Activated CD8-positive, alpha-beta memory T cell treated with anti-CD3 and anti-CD28 coated beads for 4 hours (primary cell): Measurements from ENCODE around the gene UNC5C.

Experiments
- DNase-seq, 2 donors: peaks; one replicate each; pipeline ENCODE4 v3.0.0-alpha.2; 2020; ENCODE audit warnings: low read depth in 2 of 2

UNC5C gene

GRCh38 chr4:95466791-95467190, 82.0 kb downstream of the UNC5C start:
- no peak for DNase-seq

GRCh38 chr4:95465010-95465409, 83.8 kb downstream of the UNC5C start:
- DNase-seq: no peak

DNA sequence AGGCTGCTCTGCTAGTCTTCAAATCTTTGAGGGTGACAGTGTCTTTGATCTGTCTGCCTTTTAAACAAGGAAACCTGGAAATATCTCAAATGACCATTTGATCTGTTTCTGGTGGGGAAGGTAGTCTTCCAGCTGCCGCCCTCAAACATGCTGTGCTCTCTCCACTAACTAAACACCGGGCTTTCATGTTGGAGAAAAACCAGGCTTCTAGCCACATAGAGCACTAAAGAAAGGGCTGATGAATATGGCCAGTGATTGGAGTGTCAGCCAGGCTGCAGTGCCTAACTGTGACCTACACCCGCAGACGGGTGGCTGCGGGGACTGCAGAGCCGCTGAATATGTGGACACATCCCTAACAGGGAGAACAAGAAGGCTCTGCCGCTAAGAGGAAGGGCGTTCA, 85.9 kb downstream of the UNC5C start:
- DNase-seq: no peak

DNA sequence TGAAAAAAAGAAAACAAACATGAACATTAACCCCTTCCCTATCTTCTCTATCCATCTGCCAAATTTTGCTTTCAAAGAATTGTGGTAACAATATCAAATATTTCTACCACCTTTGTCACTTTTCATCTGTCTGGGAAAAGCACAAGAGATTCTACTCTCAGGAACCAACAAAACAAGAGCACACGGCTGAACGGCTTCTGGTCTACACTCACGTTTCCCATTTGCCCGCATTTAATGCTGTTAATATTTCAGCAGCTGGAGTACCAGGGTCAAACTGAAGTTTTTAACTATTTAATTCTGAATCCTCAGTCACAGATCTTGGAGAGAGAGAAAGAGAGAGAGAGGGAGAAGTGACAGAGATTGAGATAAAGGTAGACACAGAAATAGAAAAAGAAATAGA, 91.4 kb downstream of the UNC5C start:
- no peak for DNase-seq

- DNase-seq: no peak
Measured at GRCh38 chr4:95450294-95450693, 98.5 kb downstream of the UNC5C start.

DNA sequence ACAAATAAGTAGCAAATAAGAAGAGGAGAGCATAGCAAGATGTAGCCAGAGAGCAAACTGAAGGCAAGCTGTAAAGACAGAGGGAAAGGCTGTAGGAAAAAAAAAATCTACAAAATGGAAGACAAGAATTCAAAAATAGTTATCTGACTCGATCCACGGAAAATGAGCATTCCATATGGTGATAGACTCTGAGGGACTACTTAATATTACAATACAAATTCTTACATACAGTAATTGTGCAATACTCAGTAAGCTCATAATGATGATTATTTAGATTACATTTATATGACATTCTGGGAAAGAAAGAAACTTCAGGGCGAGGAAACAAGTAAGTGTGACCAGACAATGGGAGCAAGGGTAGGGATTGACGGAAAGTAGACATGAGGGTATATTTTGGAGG, 102.6 kb downstream of the UNC5C start:
- DNase-seq: no peak

DNA sequence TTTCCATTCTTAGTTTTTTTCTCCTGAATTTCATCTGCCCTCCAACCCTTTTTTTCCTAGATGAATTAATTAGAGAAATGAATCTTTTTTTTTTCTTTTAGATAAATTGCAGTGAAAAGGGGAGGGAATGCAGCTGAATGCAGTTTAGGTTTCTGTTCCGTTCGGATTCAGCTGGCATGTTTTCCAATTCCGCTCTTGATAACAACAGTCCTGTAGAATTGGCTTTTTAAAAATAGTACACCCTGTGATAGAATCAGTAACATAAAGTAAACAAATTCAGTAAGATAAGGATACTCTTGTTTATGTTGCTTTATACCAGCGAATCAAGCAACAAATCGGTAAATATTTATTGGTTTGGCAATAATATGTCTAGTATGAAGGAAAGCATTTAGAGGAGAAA, 103.5 kb downstream of the UNC5C start:
- no peak for DNase-seq

- no peak for DNase-seq
Measured at GRCh38 chr4:95444812-95445211, 104.0 kb downstream of the UNC5C start.

DNA sequence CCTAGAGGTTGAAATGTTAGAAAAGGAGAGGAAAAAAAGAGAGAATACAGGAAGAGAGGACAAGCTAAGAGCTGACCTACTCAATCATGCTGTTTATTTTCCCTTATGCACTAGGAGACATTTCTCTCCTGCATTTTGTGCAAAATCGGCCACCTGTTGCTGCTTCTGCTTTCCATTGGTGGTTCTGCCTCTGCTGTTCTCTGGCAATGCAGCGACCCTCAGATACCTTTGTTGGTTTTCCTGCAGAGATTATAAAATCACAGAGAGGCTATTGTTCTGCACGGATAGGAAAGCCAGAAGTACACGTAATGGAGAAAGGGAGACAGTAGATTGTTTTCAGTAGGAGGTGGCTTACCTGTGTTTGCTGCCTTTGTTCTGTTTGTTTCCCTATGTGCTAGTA, 108.9 kb downstream of the UNC5C start:
- DNase-seq: no peak

GRCh38 chr4:95439071-95439470, 109.7 kb downstream of the UNC5C start:
- no peak for DNase-seq

DNA sequence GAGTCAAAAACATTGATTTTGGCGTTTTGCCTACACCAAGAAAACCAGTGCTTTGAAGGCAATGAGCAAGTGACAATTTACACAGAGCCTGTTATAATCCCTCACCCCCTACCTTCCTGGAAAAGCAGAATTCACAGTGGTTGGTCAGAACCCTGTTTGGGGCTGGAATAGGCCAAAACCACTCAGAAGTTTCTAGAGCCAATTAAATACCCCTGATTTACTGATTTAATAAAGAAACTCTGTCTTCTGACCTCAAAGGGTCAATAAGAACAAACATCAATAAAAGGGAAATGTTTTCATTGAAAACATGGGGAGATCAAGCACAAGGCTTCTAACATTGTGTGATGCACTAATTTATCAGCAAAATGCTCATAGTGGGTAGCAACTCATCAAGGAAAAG, 116.3 kb downstream of the UNC5C start:
- no peak for DNase-seq

DNA sequence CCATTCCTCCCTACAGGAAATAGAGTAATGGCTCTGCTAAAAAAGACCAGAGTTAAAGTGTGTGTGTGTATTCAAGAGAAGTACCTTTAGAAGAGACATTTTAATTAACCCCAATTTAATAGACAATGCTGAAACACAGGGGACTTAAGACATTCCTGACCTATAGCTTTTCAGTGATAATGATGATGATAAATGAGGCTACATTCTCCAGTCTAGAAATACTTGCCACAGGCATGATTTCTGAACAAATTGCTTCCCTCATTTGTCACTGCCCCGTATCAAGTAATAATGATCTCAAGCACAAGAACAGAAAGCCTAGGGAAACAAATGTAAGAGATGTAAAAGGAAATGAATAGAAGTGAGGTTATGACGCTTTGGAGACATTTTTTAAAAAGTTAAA, 117.1 kb downstream of the UNC5C start:
- DNase-seq: no peak

DNA sequence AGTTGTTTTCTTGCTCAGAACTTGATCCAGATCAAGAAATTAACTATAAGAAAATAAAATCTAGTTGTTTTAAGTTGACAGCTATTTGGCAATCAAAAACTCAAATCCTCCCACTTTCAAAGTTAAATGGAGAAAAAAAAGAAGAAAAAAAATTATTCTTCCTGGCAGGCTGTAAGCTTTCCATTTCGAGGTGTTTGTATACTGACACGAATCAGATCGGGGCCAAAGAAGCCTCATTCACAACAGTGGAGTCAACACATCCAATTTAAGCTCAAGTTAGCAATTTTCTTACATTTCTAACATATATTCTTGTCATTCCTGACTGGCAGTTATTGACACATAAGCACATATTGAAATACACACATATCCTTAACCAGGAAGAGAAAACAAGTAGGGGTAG, 119.4 kb downstream of the UNC5C start:
- DNase-seq: no peak

DNA sequence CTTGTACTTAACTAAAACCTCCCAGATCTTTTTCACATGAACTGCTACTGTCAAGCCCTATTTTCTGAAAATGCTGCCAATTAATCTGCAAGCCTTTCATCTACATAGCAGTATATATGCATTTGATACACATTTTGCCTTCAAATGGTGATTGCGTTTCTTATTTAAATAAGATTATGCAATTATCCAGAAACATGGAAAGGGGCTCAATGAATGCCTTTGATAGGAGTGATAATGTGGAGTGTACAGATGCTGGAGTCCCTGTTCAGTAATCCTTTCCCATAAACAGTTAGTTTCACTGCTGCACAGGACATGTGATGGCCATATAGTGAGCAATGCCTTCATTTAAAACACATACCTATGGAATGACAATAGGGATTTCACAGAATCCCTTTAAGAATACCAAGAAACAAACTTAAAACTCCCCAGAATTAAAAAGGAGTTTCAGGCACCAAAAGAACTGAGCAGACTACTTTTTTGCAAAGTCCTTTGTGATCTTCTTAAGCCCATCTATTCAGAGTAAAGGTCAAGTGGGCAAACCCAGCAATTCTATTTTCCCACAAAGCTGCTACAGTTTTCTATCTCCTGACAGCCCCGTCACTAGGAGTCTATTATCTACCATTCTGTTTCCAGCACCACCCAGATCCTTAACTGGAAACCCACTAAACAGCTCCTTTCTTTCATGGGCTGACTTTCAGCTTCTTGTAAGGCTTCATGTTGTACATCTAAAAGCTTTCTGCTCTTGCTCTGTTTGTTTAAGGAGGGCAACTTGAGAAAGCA, 120.3 kb downstream of the UNC5C start:
- no peak for DNase-seq

DNA sequence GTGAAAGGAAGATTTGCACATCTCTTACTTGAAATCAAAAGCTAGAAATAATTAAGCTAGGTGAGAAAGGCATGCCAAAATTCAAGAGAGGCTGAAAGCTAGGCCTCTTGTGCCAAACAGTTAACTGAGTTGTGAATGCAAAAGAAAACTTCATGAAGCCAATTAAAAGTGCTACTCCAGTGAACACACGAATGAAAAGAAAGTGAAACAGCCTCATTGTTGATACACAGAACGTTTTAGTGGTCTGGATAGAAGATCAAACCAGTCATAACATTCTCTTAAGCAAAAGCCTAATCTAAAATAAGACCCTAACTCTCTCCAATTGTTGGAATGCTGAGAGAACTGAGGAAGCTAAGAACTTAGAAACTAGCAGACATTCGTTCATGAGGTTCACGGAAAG, 122.3 kb downstream of the UNC5C start:
- DNase-seq: no peak

- no peak for DNase-seq
Measured at GRCh38 chr4:95422436-95422835, 126.3 kb downstream of the UNC5C start.

GRCh38 chr4:95421869-95422268, 126.9 kb downstream of the UNC5C start:
- no peak for DNase-seq

DNA sequence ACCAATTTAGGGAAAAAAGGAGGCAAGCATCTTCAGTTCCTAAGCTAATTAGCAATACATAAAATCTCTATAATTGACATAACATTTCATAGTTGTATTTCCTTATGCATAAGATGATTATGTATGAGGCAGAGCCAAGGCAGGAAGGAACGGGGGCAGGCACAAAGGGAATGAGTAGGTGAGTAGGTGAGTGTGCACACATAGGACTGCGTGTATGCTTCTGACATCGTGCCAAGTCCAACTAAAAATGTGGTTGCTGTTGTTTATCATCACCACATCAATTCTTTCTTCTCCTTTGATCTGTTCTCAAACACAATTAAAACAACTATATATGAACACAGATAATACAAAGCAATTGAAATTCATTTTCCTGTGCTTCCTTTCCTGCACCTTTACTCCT, 131.2 kb downstream of the UNC5C start:
- DNase-seq: no peak

DNA sequence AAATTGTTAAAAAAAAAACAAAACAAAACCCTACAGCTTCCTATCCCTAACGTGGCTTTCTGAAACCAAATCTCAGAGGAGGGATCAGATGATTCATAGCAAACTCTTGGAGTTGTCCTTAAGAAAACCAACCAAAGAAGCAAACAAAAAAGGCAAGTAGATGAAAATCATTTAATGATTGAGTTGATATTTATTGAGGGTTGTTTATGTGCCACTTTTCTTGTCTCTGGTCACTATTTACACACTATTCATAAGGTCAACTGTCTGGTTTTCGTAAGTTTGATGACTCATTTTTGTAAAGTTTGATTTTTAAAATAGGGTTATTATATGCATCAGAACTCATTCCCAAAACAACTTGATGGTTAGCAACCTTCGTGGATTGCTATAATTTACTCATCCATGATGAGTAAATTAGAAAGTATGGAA, 133.4 kb downstream of the UNC5C start:
- no peak for DNase-seq

- no peak for DNase-seq
Measured at GRCh38 chr4:95411371-95412088, 137.2 kb downstream of the UNC5C start.

DNA sequence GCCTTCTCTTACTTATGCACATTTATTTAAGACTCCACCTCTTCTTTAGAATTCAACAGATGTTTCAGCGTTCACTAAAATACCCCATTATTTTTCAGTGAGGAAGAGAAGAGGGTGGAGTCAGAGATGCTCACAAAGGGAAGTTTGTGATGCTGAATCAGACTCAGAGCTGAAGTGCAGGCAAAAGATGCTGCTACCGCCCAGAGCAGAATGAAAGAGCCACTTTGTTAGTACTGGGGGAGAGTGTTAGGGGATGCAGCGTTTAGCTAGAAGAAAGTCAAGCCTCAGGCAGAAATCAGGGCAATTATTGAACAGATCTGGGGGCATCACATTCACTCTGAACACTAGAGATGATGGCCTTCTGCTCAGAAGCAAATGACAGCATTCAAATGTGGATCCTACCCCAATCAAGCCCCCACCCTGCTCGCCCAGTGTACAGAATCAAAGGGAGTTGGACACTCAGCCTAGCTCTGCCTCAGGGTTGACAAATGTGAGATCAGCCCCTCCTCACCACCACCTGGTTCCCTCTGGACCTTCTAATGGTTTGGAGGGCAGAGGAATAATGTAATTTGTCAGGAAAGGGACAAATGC, 138.3 kb downstream of the UNC5C start:
- DNase-seq: no peak

DNA sequence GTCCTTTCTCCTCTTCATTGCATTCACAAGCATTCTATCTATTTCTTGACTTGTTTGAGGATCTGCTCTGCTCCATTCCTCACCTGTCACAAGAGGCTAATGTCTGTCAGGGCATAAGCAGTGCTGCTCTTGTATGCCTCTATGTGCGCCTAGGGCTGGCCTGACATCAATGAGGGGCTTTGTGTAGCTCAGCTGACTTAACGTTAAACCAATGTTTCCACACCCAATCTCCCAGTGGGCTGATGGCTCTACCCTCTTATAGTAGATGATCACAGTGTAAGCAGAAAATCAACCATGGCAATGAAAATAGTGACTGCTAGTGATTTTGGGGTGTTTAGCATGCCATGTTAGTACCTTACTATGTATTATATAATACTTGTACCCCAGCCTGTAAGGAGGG, 139.0 kb downstream of the UNC5C start:
- no peak for DNase-seq

- no peak for DNase-seq
Measured at GRCh38 chr4:95409127-95409526, 139.6 kb downstream of the UNC5C start.
